Measurements from ENCODE around the gene DPH7. TPM values are rescaled to one million over a fixed set of nuclear protein-coding genes. Genes with fewer than 3 reads are reported as not detected.
A peak's percentile ranks its signal among the peaks of the same experiment; 100 is the strongest.
"Not testable (repeated sequence)": the region's sequence is repeated elsewhere in the genome, so short reads cannot be mapped to it uniquely, and the experiment has no call there.

Gene DPH7
- total RNA-seq, 5 donors from 2014 or later (not counting 1 experiment from before 2014, with no cell fraction given) = 45.0 to 71.0 (median 66.3) TPM

DNA sequence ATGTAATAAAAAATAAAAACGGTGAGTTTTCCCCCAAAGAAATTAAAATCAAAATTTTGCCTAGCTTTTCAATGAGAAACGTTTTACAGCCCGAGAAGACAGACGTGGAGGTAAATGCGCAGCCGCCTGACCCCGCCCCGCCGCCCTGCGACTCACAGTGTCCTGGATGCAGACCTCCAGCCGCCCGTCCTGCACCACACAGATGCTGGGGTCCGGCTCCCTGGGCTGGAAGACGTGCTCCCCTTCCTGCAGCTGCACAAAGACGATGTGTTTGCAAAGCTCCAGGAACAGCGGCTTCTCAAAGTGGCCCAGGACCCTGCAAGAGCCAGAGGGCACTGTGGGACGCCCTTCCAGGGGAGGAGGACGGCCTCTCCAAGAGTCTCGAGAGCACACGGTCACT is 36.2 kb downstream of the DPH7 start:
- Mint-ChIP-seq H3K9me3 (no peaks in the 10 kb centered on the region), H3K36me3 (peaks cover 2% of the 10 kb centered on the region), H3K27me3 (no peaks in the 10 kb centered on the region), H3K4me3 (no peak overlapping the region), H3K4me1 (peaks cover 3 to 6% (median 5%) of the 10 kb centered on the region in 3 donors), H3K27ac (no peak overlapping the region)
- 86% methylated on average over 19 of the region's 20 CpGs for WGBS (ENCODE audit: insufficient coverage)
- peaks cover 0 to 2% of the 10 kb centered on the region in 2 experiments for H3K27me3 ChIP-seq (replicated peaks in 1 of 2; ENCODE audit: control insufficient read depth in 2 of 2, extremely low read depth in 1 of 2, insufficient read depth in 2 of 2, low read length in 1 of 2)
- no peak overlapping the region for H3K27ac ChIP-seq (ENCODE audit: low read length)
- ATAC-seq (replicated peaks in 1 of 4) = no peak
- peaks cover 0 to 5% of the 10 kb centered on the region in 2 donors for H3K36me3 ChIP-seq (ENCODE audit: control insufficient read depth in 2 of 2, extremely low read depth in 1 of 2, insufficient read depth in 1 of 2, low read length in 1 of 2)
- CTCF ChIA-PET = no interaction called here
- POLR2A ChIA-PET = no interaction called here
- no peak for DNase-seq
- H3K9me3 ChIP-seq = no peaks in the 10 kb centered on the region
- peaks cover 0 to 2% of the 10 kb centered on the region in 2 experiments for H3K4me1 ChIP-seq (ENCODE audit: control insufficient read depth in 1 of 2, extremely low read depth in 1 of 2, insufficient read depth in 2 of 2, low read length in 2 of 2)
- H3K4me3 ChIP-seq (ENCODE audit: control insufficient read depth in 1 of 2, extremely low read depth in 1 of 2, low read length in 1 of 2) = no peak overlapping the region

- H3K27ac Mint-ChIP-seq = no peak overlapping the region
- DNase-seq = no peak
- POLR2A ChIA-PET = no interaction called here
Measured at GRCh38 chr9:137540536-137540935, 38.2 kb downstream of the DPH7 start.

DNA sequence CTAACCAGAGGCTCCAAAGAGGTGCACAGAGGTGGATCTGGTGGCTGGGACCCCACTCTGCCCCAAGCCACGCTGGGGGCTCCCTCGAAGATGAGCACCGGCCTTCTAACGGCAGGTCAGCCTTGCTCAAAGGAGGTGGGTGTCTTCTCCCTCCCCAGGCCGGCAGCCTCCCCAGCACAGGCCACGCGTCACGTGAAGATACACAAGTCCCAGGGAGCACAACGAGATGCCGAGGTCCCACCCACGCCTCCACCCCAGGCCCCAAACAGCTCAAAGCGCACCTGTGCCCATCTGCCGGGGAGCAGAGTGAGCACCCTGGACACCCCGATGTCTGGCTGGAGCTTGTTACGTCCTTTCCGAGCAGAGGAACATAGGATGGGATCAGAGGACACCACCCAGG is 40.7 kb downstream of the DPH7 start:
- Mint-ChIP-seq H3K27ac (peak overlapping the region in 1 of 2 donors; percentile 4), H3K4me3 (no peak overlapping the region), H3K9me3 (peaks cover 0 to 4% (median 3%) of the 10 kb centered on the region in 3 donors), H3K27me3 (no peaks in the 10 kb centered on the region), H3K36me3 (no peaks in the 10 kb centered on the region), H3K4me1 (peaks cover 25 to 33% (median 27%) of the 10 kb centered on the region in 3 donors)
- Histone ChIP-seq H3K27me3 (replicated peaks in 1 of 2; ENCODE audit: control insufficient read depth in 2 of 2, extremely low read depth in 1 of 2, insufficient read depth in 2 of 2, low read length in 1 of 2) (peaks cover 0 to 3% of the 10 kb centered on the region in 2 experiments), H3K27ac (ENCODE audit: low read length) (no peak overlapping the region), H3K4me3 (ENCODE audit: control insufficient read depth in 1 of 2, extremely low read depth in 1 of 2, low read length in 1 of 2) (no peak overlapping the region), H3K4me1 (ENCODE audit: control insufficient read depth in 1 of 2, extremely low read depth in 1 of 2, insufficient read depth in 2 of 2, low read length in 2 of 2) (peaks cover 4 to 25% of the 10 kb centered on the region in 2 experiments), H3K36me3 (ENCODE audit: control insufficient read depth in 2 of 2, extremely low read depth in 1 of 2, insufficient read depth in 1 of 2, low read length in 1 of 2) (peaks cover 0 to 2% of the 10 kb centered on the region in 2 donors), H3K9me3 (no peaks in the 10 kb centered on the region)
- ATAC-seq (replicated peaks in 1 of 4) (no peak), DNase-seq (no peak)
- 98% methylated on average over 15 of the region's 16 CpGs for WGBS (ENCODE audit: insufficient coverage)
- CTCF ChIA-PET = no interaction called here
- POLR2A ChIA-PET = no interaction called here

More at GRCh38 chr9:137540536-137540935, 38.2 kb downstream of the DPH7 start:
- H3K36me3 ChIP-seq (ENCODE audit: control insufficient read depth in 2 of 2, extremely low read depth in 1 of 2, insufficient read depth in 1 of 2, low read length in 1 of 2) = peaks cover 0 to 5% of the 10 kb centered on the region in 2 donors
- Mint-ChIP-seq H3K27me3 (no peaks in the 10 kb centered on the region), H3K4me1 (peaks cover 15 to 17% (median 16%) of the 10 kb centered on the region in 3 donors), H3K4me3 (no peak overlapping the region), H3K36me3 (no peaks in the 10 kb centered on the region), H3K9me3 (peaks cover 0 to 4% (median 3%) of the 10 kb centered on the region in 3 donors)
- no peak overlapping the region for H3K27ac ChIP-seq (ENCODE audit: low read length)
- CTCF ChIA-PET = no interaction called here
- peaks cover 2 to 15% of the 10 kb centered on the region in 2 experiments for H3K4me1 ChIP-seq (ENCODE audit: control insufficient read depth in 1 of 2, extremely low read depth in 1 of 2, insufficient read depth in 2 of 2, low read length in 2 of 2)
- WGBS (ENCODE audit: insufficient coverage) = 97% methylated on average over 14 of the region's 18 CpGs
- ATAC-seq (replicated peaks in 1 of 4) = no peak
- H3K9me3 ChIP-seq = no peaks in the 10 kb centered on the region
- no peaks in the 10 kb centered on the region for H3K27me3 ChIP-seq (replicated peaks in 1 of 2; ENCODE audit: control insufficient read depth in 2 of 2, extremely low read depth in 1 of 2, insufficient read depth in 2 of 2, low read length in 1 of 2)
- no peak overlapping the region for H3K4me3 ChIP-seq (ENCODE audit: control insufficient read depth in 1 of 2, extremely low read depth in 1 of 2, low read length in 1 of 2)

DNA sequence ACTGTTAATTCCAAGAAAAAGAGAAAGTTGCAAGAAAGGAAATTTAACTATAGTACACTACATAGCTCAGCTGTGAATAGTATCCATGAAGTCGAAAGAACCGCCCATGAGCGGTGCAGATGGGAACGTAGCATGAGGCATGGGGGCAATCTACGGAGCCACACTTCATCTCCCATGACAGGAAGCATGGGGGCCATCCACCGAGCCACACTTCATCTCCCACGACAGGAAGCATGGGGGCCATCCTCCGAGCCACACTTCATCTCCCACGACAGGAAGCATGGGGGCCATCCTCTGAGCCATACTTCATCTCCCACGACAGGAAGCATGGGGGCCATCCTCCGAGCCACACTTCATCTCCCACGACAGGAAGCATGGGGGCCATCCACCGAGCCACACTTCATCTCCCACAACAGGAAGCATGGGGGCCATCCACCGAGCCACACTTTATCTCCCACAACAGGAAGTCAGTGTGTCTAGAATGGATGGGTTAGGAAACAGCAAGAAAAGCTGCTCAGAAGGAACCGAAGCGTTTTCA is 42.1 kb downstream of the DPH7 start:
- H3K36me3 ChIP-seq (ENCODE audit: control insufficient read depth in 2 of 2, extremely low read depth in 1 of 2, insufficient read depth in 1 of 2, low read length in 1 of 2); POLR2A ChIA-PET; H3K9me3 Mint-ChIP-seq; CTCF ChIA-PET; H3K27me3 ChIP-seq (replicated peaks in 1 of 2; ENCODE audit: control insufficient read depth in 2 of 2, extremely low read depth in 1 of 2, insufficient read depth in 2 of 2, low read length in 1 of 2); H3K4me3 ChIP-seq (ENCODE audit: control insufficient read depth in 1 of 2, extremely low read depth in 1 of 2, low read length in 1 of 2); H3K9me3 ChIP-seq; H3K36me3 Mint-ChIP-seq; H3K27me3 Mint-ChIP-seq: not testable (repeated sequence)
- Histone ChIP-seq H3K4me1 (ENCODE audit: control insufficient read depth in 1 of 2, extremely low read depth in 1 of 2, insufficient read depth in 2 of 2, low read length in 2 of 2) (peaks cover 4 to 25% of the 10 kb centered on the region in 2 experiments), H3K27ac (ENCODE audit: low read length) (peak overlapping the region; percentile 35)
- Mint-ChIP-seq H3K4me3 (peak overlapping the region in 2 of 3 donors; percentile 20 to 28), H3K27ac (peak overlapping the region; percentile 74 to 82), H3K4me1 (peaks cover 25 to 33% (median 27%) of the 10 kb centered on the region in 3 donors)
- DNase-seq = peak in 11 of 35 experiments; percentile 2 to 28 (median 14)
- 39% methylated on average over 9 of the region's 16 CpGs for WGBS (ENCODE audit: insufficient coverage)
- ATAC-seq (replicated peaks in 1 of 4) = peak in 2 of 4 experiments; percentile 40 to 58

GRCh38 chr9:137535120-137535428 is 43.7 kb downstream of the DPH7 start:
- Histone ChIP-seq H3K4me1 (ENCODE audit: control insufficient read depth in 1 of 2, extremely low read depth in 1 of 2, insufficient read depth in 2 of 2, low read length in 2 of 2) (peaks cover 4 to 25% of the 10 kb centered on the region in 2 experiments), H3K9me3 (no peaks in the 10 kb centered on the region), H3K27ac (ENCODE audit: low read length) (no peak overlapping the region), H3K4me3 (ENCODE audit: control insufficient read depth in 1 of 2, extremely low read depth in 1 of 2, low read length in 1 of 2) (no peak overlapping the region), H3K27me3 (replicated peaks in 1 of 2; ENCODE audit: control insufficient read depth in 2 of 2, extremely low read depth in 1 of 2, insufficient read depth in 2 of 2, low read length in 1 of 2) (peaks cover 0 to 5% of the 10 kb centered on the region in 2 experiments), H3K36me3 (ENCODE audit: control insufficient read depth in 2 of 2, extremely low read depth in 1 of 2, insufficient read depth in 1 of 2, low read length in 1 of 2) (no peaks in the 10 kb centered on the region)
- peak overlapping the region in 1 of 3 donors; percentile 18 for H3K4me3 Mint-ChIP-seq
- no peaks in the 10 kb centered on the region for H3K36me3 Mint-ChIP-seq
- ChIA-PET CTCF (no interaction called here), POLR2A (interaction anchor here (0.7 kb wide), 2 partner anchors 68 to 105 kb away, joined by 4 to 7 read pairs; no protein-coding TSS in a partner anchor)
- peaks cover 25 to 40% (median 29%) of the 10 kb centered on the region in 3 donors for H3K4me1 Mint-ChIP-seq
- H3K9me3 Mint-ChIP-seq = peaks cover 0 to 4% (median 3%) of the 10 kb centered on the region in 3 donors
- no peaks in the 10 kb centered on the region for H3K27me3 Mint-ChIP-seq
- DNase-seq = no peak
- ATAC-seq (replicated peaks in 1 of 4) = no peak
- H3K27ac Mint-ChIP-seq = peak overlapping the region in 1 of 2 donors; percentile 66

GRCh38 chr9:137534256-137535119 is 44.2 kb downstream of the DPH7 start:
- ATAC-seq (replicated peaks in 1 of 4) (peak; percentile 31 to 64 (median 58)), DNase-seq (peak in 1 of 35 experiments; percentile 51)
- H3K9me3 ChIP-seq = no peaks in the 10 kb centered on the region
- no peak overlapping the region for H3K4me3 ChIP-seq (ENCODE audit: control insufficient read depth in 1 of 2, extremely low read depth in 1 of 2, low read length in 1 of 2)
- H3K36me3 ChIP-seq (ENCODE audit: control insufficient read depth in 2 of 2, extremely low read depth in 1 of 2, insufficient read depth in 1 of 2, low read length in 1 of 2) = no peaks in the 10 kb centered on the region
- WGBS (ENCODE audit: insufficient coverage) = 79% methylated on average over 11 of the region's 19 CpGs
- no peak overlapping the region for H3K27ac ChIP-seq (ENCODE audit: low read length)
- CTCF ChIA-PET = no interaction called here
- H3K9me3 Mint-ChIP-seq = peaks cover 0 to 4% (median 3%) of the 10 kb centered on the region in 3 donors
- H3K4me1 ChIP-seq (ENCODE audit: control insufficient read depth in 1 of 2, extremely low read depth in 1 of 2, insufficient read depth in 2 of 2, low read length in 2 of 2) = peaks cover 4 to 25% of the 10 kb centered on the region in 2 experiments
- peaks cover 25 to 40% (median 29%) of the 10 kb centered on the region in 3 donors for H3K4me1 Mint-ChIP-seq
- H3K27me3 Mint-ChIP-seq = no peaks in the 10 kb centered on the region
- H3K4me3 Mint-ChIP-seq = peak overlapping the region in 1 of 3 donors; percentile 18
- peaks cover 0 to 5% of the 10 kb centered on the region in 2 experiments for H3K27me3 ChIP-seq (replicated peaks in 1 of 2; ENCODE audit: control insufficient read depth in 2 of 2, extremely low read depth in 1 of 2, insufficient read depth in 2 of 2, low read length in 1 of 2)
- POLR2A ChIA-PET = interaction anchor here in 1 of 2 donors (0.7 kb wide), 1 partner anchor 67 kb away, joined by 4 read pairs; no protein-coding TSS in a partner anchor
- H3K27ac Mint-ChIP-seq = peak overlapping the region; percentile 50 to 66
- H3K36me3 Mint-ChIP-seq = no peaks in the 10 kb centered on the region

All from T-cell (primary cell).